Measurements from ENCODE around the gene KLHL8. TPM values are rescaled to one million over a fixed set of nuclear protein-coding genes. Genes with fewer than 3 reads are reported as not detected.

Gene KLHL8
- total RNA-seq, 1 donor from 2014 or later, result 7.6 TPM

DNA sequence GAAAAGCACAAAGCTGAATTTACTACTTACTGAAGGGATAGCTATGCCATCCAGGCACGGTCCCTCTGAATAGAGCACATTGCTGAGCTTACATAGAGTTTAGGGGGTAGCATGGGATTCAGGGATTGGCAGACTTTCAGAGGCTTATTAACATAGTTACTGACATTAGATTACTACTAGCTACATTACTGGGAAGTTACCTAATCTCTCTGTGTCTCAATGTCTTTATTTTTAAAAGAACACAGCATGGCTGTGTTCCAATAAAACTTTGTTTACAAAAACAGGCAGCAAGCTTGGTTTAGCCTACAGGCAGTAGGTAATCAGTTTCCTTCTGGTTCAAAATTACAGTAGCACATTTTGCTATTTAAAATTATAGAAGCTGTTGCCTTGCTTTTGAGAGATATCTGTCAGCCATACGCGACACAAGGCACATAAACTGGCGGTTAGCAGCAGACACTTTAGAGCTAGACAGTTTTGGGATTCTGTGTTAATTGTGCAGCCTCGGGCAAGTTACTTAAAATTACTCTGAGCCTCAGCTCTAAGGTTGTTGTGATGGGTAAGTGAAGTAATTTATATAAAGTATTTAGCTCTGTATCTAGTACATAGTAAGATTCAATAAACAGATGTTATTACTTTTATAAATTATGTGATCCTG, 6.9 kb downstream of the KLHL8 start:
- TF ChIP-seq, protein P1, sequence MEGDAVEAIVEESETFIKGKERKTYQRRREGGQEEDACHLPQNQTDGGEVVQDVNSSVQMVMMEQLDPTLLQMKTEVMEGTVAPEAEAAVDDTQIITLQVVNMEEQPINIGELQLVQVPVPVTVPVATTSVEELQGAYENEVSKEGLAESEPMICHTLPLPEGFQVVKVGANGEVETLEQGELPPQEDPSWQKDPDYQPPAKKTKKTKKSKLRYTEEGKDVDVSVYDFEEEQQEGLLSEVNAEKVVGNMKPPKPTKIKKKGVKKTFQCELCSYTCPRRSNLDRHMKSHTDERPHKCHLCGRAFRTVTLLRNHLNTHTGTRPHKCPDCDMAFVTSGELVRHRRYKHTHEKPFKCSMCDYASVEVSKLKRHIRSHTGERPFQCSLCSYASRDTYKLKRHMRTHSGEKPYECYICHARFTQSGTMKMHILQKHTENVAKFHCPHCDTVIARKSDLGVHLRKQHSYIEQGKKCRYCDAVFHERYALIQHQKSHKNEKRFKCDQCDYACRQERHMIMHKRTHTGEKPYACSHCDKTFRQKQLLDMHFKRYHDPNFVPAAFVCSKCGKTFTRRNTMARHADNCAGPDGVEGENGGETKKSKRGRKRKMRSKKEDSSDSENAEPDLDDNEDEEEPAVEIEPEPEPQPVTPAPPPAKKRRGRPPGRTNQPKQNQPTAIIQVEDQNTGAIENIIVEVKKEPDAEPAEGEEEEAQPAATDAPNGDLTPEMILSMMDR (IDR thresholded peaks at IDR 0.05; ENCODE audit: insufficient read depth, low read length, poor library complexity, severe bottlenecking), result no peak
- Histone ChIP-seq H3K36me3 (ENCODE audit: control insufficient read depth, insufficient read depth, low read length) (no peaks in the 10 kb centered on the region), H3K27me3 (ENCODE audit: control insufficient read depth, insufficient read depth, low read length) (no peaks in the 10 kb centered on the region), H3K4me3 (ENCODE audit: low read depth, low read length) (no peak overlapping the region)
- no peak for DNase-seq (ENCODE audit: low read depth)

DNA sequence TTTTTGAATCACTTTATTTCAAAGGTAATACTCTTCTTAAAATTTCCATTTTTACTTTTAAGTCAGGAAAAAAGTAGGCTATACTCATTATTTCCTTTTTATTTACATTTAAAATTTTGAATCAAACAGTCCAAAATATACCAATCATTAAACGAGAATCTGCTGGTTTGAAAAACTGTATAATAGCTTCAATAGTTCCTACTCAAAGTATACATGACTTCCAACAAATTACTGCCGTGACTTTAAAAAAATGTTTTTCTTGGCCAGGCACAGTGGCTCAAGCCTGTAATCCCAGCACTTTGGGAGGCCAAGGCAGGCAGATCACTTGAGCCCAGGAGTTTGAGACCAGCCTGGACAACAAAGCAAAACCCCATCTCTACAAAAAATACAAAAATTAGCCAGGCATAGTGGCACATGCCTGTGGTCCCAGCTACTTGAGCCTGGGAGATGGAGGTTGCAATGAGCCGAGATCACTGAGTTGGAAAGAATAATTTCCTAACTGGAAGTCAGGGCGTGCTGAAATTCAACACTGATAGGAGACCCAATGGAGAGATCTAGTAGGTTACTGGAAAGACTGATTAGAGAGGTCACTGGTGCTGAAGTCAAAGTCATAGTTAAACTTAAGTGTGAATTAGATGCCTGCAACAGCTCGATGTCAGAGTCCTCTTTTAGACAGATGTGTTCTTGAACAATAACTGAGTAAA, 9.0 kb downstream of the KLHL8 start:
- TF ChIP-seq, protein P1 (IDR thresholded peaks at IDR 0.05; ENCODE audit: insufficient read depth, low read length, poor library complexity, severe bottlenecking), result no peak
- Histone ChIP-seq H3K36me3 (ENCODE audit: control insufficient read depth, insufficient read depth, low read length) (no peaks in the 10 kb centered on the region), H3K27me3 (ENCODE audit: control insufficient read depth, insufficient read depth, low read length) (no peaks in the 10 kb centered on the region), H3K4me3 (ENCODE audit: low read depth, low read length) (no peak overlapping the region)
- DNase-seq (ENCODE audit: low read depth), result no peak

DNA sequence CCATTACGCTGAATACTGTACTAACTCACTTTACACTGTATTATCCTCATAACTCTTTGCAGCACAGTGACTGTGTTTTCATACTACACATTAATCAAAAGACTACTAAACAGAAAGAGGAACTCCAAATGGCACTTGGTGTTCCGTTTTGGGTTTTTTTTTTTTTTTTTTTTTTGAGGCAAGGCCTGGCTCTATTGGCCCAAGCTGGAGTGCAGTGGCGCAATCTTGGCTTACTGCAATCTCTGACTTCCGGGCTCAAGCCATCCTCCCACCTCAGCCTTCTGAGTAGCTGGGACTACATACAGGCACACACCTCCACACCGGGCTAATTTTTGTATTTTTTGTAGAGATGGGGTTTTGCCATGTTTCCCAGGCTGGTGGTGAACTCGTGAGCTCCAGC, 10.7 kb downstream of the KLHL8 start:
- no peak for DNase-seq (ENCODE audit: low read depth)
- Histone ChIP-seq H3K4me3 (ENCODE audit: low read depth, low read length) (no peak overlapping the region), H3K27me3 (ENCODE audit: control insufficient read depth, insufficient read depth, low read length) (no peaks in the 10 kb centered on the region), H3K36me3 (ENCODE audit: control insufficient read depth, insufficient read depth, low read length) (no peaks in the 10 kb centered on the region)
- TF ChIP-seq, protein P1 (IDR thresholded peaks at IDR 0.05; ENCODE audit: insufficient read depth, low read length, poor library complexity, severe bottlenecking), result no peak

DNA sequence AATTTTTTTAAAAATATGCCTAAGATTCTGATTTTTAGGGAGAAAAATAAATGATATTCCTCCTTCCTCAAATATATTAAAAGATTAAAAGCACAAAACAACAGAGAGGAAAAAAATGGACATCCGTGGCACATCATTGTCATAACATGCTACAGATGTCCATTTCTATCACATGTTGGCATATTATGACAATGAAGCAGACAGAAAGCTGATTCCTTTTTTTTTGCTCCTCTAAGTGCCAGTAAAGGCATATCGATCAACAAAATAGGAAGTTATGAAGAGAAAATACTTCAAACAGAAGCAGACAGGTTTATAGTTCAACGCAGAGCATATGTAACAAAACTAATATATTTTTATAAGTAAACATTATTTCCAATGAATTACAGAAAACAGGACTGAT, 11.2 kb downstream of the KLHL8 start:
- DNase-seq (ENCODE audit: low read depth), result no peak
- TF ChIP-seq, protein P1 (IDR thresholded peaks at IDR 0.05; ENCODE audit: insufficient read depth, low read length, poor library complexity, severe bottlenecking), result no peak
- Histone ChIP-seq H3K4me3 (ENCODE audit: low read depth, low read length) (no peak overlapping the region), H3K36me3 (ENCODE audit: control insufficient read depth, insufficient read depth, low read length) (no peaks in the 10 kb centered on the region), H3K27me3 (ENCODE audit: control insufficient read depth, insufficient read depth, low read length) (no peaks in the 10 kb centered on the region)

DNA sequence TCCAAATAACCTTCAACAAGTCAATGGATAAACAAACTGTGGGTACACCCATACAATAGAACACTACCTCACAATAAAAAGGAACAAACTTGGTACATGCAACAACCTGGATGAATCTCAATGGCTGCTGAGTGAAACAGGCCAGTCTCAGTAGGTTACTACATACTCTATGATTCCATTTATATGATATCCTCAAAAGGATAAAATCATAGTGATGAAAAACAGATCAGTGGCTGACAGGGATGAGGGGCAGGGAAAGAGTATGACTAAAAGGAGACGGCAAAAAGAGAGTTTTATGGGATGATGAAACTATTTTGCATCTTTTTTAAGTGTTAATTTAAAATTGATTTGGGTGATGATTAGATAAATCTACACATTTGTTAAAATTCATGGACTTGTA, 15.9 kb downstream of the KLHL8 start:
- Histone ChIP-seq H3K36me3 (ENCODE audit: control insufficient read depth, insufficient read depth, low read length) (no peaks in the 10 kb centered on the region), H3K4me3 (ENCODE audit: low read depth, low read length) (no peak overlapping the region), H3K27me3 (ENCODE audit: control insufficient read depth, insufficient read depth, low read length) (no peaks in the 10 kb centered on the region)
- DNase-seq (ENCODE audit: low read depth), result no peak
- TF ChIP-seq, protein P1 (IDR thresholded peaks at IDR 0.05; ENCODE audit: insufficient read depth, low read length, poor library complexity, severe bottlenecking), result no peak
